Cerebellar cortex (tissue), 1 donor: Measurements from ENCODE around the gene OR56A1.

Experiments
- DNase-seq: peaks from one replicate; pipeline ENCODE4 v3.0.0-alpha.2; 2015; ENCODE audit warnings: low spot score

The OR56A1 gene

DNA sequence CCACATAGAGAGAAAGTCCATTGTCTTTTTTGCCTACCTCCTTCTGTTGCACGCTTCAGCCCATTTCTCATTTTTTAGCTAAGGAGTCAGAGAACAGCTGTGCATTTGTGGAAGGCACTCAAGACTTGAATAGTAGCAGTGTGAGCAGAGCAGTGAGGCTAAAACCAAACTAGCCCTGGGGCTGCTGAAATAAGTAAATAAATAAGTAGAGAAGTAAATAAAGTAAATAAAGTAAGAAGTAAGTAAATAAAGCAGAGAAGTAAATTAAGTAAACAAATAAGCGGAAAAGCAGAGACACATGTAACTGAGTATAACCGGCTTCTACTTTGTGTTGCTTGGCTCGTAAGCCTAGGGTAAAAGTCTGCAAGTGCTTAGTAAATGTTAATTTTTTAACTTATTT lies 41.4 kb downstream of the OR56A1 start:
- no peak for DNase-seq

DNA sequence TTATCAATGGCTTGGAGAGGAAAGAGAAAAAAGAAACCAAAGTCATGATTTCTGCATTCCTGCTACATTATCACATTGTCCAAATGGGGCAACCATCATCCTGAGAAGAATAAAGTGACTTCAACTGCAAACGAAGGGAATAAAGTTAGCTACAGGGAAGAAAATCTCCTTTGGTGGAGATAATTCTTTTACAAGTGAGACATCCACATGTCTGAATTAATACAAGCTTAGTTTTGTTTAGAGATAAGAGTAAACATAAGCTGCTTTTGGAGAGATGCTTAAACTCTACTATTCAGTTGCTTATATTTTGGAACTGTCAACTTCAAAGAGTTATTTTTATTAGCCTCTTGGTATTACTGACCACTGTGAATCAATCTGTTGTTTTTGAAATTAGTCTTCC lies 43.7 kb downstream of the OR56A1 start, which contains the start of gene OR52L1:
Gene OR52L1, minus strand, starts transcription at position 101 of the 400 bp plus-strand sequence. Its CDS starts 55 bp downstream, at position 46.
- DNase-seq: no peak

DNA sequence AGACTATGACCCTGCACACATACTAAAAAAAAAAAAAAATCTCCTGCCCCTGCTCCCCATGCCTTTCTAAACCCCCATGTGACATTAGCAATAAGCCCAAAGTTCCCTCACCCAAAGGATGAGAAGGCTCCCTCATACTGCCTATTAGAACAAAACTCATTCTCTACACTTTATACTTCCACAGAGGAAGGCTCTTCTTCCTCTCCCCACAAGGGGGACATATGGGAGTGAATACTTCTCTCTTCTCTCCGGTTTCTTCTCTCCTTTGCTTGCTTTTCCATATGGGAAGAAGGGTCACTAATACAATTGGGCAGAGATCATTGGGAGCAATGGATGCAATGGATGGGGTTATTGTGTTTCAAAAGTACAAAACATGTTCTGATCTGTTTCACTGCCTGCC lies 47.1 kb downstream of the OR56A1 start:
- no peak for DNase-seq

DNA sequence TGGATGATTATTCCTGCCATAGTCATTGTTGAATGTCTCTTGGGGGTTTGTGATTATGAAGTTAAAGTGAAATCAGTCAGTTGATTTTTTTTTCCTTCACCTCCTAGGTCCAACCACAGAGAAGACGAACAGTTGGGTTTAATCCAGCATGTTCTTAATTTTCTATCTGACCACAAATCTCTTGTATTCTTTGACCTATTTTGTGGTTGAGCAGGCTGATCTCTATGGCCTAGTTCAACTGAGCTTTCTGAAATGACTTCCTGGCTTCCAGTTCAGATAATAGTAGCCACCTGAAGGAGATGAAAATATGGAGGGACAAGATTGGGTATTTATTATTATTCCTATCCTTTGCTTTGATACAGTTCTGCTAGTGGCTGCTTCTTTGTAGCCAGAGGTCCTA lies 57.0 kb downstream of the OR56A1 start:
- no peak for DNase-seq
